ENCODE results near the gene DDR2.

The DDR2 gene

DNA sequence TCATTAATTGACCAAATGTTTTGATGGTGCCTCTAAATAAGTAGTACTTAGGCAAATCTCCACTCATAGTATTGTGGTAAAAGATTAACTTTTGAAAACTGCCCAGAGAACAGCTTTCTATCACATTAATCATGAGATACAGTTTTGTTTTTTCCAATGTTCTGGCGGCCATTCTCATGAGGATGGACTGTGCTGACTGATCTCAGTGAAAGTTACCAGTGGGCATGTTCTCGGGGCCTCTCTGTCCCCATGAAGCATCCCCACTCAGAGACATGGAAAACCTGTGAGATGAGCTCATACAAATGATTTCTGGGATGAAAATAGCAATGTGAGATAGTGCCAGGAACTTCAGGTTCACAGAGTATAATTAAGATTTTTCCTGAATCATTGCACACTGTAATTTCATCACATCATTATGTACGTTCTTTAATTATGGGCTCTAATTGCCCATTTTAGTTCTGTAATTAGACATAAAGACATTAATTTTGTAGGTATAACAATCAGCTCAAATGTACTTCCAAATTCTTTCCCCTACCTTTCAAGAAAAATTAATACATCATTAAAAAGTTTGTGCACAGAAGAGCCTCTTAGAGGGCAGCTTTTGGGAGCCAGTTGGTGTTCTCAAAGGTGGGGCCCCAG, 40.5 kb downstream of the DDR2 start:
- DNase-seq (ENCODE audit: low spot score) = no peak

DNA sequence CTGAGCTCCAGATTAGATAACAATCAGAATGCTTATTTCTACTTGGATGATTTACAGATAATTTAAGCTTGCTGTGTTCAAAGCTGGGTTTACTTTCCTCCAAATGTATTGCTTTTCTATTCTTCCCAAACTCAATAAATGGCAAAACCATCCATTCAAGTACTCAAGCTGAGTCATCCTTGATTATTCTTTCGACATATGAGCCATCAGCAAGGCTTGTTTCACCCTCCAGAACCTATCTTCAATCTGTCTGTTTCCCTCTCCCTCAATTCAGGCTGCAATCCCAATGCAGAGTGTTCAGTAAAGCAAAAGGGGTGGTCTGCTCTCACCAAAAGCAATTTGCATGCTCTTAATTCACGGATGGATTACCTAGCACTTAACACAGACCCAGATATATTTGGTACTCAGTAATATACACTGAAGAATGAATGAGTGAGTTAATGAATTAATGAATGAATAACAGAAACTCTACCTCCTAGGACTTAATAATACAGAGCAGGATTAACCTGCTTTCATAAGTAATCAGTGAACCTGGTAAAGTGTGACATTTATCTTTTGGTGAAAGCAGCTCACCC, 41.9 kb downstream of the DDR2 start:
- no peak for DNase-seq (ENCODE audit: low spot score)

DNA sequence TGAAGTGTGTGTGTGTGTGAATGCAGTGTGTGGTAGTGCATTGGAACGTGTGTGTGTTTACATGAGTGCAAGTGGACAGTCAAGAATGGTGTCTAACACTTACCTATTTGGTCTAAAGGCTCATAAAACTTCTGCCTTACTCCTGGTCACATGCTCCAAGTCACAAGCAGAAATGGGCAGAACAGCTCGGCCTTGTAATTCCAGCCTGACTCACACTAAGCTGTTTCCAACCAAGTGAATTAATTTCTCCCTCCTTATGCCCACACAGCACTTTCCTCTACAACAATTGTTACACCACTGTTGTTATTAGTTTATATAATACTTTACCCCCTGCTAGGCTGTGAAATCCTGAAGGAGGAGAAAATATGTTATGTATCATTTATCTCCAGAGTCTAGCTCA, 43.8 kb downstream of the DDR2 start:
- DNase-seq (ENCODE audit: low spot score) = no peak

DNA sequence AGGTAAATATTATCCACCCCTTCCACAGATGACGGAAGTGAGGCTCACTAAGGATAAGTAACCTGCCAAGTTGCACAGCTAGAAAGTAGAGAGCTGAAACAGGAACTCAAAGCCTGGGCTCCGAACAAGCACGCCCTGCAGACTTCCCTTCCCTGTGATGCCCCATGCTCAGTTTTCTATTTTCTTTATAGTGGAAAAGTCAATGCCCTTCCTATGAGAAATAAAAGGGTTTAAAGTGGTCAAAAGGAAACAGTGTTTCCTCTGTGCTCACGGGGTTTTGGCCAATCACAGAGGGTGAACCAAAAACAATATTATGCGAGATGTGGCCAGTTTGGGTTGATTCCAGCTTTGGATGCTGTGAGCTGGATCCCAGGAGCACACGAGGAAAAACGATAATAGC, 44.5 kb downstream of the DDR2 start:
- no peak for DNase-seq (ENCODE audit: low spot score)

DNA sequence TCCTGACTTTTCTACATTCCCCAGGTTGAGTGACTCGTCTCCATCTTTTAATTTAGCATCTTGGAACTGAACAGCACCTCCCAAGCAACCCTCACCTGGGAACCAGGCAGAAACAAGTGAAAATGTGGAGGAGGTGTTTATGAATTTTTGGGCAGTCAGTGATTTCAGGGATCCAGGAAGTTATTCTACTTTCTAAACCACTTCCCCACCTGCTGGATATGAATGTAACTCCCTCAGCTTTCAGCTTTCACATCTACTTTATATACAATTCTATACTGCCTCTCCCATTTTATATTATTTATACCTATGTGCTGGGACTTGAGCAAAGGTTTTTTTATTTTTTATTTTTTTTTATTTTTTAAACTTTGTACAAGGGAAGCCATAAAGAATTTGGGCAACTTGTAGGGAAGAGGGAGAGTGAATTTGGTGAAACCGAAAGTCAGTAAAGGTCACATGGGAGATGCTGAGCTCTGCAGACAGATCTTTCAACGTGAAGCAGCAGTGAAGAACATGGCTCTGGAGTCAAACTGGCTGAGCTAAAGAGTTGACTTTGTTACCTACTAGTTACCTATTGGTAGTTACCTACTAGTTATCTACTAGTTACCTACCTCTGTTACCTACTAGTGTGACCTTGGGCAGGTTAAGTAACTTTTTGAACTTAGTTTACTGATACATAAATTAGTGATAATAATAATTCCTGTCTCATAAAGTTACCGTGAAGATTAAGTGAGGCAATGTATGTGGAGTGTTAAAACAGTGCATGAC, 45.5 kb downstream of the DDR2 start:
- no peak for DNase-seq (ENCODE audit: low spot score)

DNA sequence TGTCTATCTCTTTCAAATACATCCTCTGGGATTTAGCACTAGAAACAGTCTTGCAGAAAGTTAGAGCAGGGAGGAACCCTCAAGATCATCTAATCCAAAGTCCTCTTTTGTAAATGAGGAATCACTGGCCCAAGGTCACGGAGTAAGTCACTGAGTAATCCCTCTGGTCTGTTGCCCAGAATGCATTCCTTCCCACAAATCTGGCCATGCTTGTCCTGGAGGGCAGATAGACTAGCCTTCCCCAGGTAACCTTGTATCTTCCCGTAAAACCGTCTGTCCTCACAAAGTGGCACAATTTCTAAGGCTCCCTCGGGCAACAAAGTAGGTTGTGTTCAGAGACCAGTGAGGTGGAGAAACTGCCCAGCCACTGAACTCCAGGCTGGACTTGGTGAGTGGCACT, 46.2 kb downstream of the DDR2 start:
- DNase-seq (ENCODE audit: low spot score) = no peak

DNA sequence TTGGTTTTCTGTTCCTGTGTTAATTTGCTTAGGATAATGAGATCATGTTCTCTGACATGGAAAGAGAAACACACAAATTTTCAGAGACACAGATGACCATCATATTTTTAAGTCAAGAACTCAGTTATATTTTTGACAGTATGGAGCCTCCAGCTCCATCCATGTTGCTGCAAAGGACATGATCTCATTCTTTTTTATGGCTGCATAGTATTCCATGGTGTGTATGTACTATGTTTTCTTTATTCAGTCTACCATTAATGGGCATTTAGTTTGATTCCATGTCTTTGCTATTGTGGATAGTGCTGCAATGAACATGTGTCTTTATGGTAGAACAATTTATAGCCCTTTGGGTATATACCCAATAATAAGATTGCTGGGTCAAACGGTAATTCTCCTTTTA, 47.0 kb downstream of the DDR2 start:
- no peak for DNase-seq (ENCODE audit: low spot score)

DNA sequence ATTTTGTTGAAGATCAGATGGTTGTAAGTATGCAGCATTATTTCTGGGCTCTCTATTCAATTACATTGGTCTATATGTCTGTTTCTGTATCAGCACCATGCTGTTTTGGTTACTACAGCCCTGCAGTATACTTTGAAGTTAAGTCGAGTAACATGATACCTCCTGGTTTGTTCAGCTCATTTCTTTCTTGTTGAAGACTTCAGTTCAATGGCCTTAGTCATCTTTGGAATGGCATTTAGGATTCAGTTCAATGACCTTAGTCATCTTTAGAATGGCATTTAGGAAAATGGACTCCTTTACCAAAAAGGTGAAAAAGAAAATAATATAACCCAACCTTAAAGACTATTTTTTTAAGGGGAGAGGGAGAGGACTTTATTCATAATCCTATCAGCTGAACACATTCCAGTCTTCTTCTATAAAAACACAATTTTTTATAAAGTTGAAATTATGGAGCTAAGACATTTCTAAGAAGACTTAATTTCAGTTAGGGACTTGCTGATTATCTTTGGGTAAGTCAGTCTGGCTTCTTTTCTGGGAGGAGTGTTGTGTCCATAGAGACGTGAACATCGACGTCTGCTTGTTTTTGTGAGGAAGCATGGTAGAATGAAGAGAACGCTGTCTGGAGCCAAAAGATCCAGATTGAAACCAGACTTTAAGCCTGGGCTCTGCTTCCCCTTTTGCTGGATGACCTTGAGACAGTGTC, 48.3 kb downstream of the DDR2 start:
- no peak for DNase-seq (ENCODE audit: low spot score)

DNA sequence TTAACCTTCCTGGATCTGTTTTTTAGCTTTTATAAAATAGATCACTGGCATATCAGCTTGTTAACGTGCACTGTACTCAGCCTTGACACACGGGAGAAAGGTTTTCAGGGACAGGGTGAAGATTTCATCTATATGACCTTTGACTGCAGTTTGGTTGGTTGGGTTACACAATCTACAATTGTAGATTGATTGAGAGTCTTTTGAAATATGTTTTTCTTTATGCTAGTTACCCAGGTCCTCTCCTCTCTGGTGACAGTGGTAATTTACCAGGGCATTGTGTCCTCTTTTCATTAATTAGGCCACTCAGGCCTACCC, 48.8 kb downstream of the DDR2 start:
- no peak for DNase-seq (ENCODE audit: low spot score)

DNA sequence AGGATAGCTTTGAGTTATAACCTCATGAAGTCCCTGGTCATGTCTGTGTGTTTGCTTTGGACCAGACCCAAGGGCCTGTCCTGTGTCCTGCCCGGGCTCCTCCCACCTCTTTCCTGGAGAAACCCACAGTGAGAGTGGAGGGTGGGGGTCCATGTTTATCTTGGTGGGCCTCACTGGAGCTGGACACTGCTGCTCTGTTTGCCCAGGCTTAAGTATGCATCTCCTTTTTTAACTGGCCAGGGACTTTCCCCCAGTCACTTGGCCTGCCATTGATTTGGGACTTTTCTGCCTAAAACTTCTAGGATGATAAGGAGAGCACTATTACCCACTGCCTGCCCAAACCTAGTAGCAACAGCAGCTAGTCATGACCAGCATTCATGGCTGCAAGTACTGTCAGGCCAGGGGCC, 49.8 kb downstream of the DDR2 start:
- DNase-seq (ENCODE audit: low spot score) = no peak

DNA sequence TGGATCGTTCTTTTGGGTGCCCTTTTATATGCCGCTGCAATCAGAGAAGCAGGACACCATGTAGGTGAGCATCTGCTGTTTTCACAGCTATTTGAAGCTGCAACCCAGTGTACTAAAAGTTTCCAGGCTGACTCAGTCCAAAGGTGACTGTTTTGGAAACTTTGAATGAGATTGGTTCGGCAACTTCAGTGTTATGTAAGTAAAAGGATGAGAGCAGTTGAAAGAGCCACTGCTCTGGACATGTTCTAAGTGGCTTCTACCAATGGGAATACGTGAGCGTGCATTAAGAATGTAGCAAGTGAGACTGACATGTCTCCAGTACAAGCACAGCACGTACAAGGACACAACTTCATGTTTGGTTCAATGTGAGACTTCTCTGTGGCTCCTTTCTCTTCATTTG, 55.6 kb downstream of the DDR2 start:
- no peak for DNase-seq (ENCODE audit: low spot score)

DNA sequence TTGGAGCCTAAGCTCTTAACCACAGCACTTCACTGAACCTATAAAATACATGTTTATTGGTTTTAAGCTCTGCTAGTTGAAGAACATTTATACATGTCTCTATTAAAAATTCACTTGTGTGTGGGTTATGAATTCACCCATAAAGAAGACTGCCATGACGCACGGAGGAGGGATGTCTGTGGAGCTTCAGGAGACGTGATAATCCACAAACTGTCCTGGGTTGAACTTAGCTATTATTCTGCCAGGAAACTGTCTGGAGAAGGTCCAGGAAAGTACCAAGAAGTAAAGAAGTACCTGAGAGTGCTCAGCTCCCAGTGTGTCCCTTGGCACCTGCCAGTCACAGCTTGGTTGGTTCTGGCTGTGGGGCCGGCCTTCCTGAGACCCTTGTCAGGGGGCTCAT, 56.3 kb downstream of the DDR2 start:
- DNase-seq (ENCODE audit: low spot score) = no peak

DNA sequence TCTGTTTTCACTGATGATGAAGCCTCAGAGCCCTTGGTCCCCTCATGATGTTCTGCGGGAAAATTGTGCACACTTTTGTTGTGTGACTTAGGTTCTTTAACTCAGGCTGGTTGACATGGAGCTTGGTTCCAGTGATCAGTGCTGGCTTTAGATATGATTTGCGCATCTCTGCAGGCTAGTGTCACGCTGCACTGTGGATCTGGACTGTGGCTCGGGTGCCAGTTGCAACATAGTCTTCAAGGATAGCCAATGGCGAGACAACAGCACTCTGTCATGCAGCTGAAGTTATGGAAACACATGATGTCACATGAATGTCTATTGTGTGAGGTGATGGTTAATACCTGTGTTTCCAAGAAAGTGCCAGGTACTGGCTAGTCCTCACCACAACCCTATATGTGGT, 56.7 kb downstream of the DDR2 start:
- no peak for DNase-seq (ENCODE audit: low spot score)

DNA sequence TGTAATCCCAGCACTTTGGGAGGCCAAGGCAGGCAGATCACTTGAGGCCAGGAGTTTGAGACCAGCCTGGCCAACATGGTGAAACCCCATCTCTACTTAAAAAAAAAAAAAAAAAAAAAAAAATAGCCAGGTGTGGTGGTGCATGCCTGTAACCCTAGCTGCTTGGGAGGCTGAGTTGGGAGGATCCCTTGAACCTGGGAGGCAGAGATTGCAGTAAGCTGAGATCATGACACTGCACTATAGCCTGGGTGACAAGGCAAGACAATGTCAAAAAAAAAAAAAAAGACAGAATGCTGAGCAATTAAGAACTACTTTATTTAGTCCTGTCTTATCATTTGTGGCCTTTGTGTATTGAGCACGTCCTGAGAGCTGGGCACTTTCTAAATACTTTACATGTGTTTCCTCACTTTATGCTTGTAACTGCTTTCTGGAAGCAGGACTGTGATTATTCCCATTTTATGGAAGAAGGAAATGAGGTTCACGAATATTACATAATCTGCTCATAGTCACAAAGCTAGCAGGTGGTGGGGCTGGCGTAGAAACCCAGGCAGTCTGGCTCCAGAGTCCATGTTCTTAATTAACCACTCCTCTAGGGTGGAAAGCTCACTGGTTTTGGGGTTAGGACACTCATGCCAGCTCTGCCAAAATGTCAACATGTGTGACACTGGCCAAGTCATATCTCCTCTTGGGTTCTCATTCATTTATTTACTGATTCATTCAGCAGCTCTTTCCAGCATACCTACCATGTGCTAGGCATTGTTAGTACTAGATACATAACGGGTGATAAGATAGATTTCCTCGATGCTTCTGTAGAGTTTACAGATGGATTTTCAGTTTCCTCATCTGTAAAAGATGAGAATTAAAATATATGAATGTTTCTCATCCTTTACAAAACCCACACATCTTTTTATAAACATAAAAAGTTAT, 57.7 kb downstream of the DDR2 start:
- no peak for DNase-seq (ENCODE audit: low spot score)

DNA sequence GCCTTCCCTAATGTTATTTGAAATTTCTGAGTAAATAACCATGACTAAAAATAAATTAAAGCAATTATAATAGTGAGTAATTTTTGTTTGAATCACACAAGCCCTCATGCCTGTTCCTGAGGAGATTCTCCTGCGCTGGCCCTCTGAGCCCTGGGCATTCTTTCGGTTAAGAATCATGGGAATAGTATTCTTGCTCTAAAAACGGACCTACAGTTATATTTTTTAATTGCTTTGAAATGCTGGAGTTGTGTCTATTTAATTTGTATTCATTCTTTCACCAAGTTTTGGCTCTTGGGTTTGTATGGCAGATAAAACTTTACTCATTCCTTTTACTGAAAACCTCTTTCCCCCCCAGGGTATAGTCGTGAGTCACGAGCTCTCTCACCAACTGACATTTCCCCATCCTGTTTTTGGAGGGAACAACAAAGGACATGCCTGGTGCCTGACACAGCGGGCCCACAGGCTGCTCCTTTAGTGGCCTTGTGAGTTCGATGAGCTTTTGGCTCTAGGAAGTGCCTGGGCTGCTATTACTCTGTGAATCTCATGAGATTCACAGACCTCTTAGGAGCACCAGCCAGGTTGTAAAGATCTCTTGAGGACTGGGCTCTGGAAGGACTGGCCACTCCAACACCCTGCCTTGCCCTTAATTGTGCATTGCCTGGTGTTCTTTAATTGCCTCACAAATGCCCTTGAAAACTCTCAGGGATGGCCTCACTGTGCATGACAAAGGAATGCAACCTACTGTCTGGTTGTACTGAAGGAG, 58.6 kb downstream of the DDR2 start:
- DNase-seq (ENCODE audit: low spot score) = no peak

DNA sequence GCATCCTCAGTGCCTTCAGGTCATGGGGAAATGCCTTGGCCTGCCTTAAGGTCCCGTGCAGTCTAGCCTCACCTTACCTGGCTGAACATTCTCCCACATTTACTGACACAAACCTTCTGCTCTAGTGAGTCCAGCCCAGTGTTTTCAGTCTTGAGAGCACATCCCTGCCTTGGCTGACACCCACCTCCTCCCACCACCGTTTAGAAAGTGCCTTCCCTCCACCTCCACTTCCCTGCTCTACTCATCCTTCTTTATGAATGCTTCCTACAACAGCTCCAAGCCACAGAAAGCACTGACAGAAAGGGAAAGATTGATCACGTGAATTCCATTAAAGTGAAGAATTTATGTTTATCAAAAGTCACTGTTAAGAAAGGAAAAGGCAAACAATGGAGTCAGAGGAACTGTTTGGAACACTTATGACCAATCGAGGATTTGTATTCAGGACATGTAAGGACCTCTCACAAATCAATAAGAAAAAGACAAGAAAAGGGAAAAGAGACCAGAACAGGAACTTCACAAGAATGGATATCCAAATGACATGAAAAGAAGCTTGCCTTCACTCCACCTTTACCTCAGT, 59.8 kb downstream of the DDR2 start:
- no peak for DNase-seq (ENCODE audit: low spot score)

DNA sequence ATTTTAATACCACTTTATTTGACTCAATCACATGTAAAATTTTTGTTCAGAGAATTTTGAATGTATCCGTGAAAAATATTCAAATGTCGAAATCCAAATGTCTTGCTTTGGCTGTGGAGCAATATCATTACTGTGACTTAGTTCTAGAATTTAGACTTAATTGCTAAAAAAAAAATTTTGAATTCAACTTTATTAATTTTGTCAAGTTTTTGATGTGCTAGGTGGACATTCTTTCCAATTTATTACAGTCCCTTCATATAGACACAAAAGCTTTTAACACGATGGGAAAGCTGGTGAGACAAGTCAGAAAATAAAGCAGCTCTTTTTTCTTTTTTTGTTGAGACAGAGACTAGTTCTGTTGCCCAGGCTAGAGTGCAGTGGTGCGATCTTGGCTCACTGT, 62.6 kb downstream of the DDR2 start:
- no peak for DNase-seq (ENCODE audit: low spot score)

DNA sequence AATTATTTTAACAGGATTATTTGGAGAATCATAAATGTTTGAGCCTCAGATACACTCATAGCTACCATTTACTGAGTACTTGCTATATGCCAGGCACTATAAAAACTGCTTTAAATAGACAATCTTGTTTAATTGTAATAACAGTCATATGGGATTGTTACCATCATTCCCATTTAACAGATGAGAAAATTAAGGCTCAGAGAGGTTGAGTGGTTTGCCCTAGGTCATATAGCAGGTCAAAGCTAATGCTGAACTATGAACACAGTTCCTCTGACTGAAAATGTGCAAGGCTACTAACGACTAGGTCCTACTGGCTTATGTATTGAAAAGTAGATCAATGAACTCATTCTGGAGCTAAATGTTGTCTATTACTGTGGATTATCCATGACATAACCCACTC, 63.4 kb downstream of the DDR2 start:
- no peak for DNase-seq (ENCODE audit: low spot score)

DNA sequence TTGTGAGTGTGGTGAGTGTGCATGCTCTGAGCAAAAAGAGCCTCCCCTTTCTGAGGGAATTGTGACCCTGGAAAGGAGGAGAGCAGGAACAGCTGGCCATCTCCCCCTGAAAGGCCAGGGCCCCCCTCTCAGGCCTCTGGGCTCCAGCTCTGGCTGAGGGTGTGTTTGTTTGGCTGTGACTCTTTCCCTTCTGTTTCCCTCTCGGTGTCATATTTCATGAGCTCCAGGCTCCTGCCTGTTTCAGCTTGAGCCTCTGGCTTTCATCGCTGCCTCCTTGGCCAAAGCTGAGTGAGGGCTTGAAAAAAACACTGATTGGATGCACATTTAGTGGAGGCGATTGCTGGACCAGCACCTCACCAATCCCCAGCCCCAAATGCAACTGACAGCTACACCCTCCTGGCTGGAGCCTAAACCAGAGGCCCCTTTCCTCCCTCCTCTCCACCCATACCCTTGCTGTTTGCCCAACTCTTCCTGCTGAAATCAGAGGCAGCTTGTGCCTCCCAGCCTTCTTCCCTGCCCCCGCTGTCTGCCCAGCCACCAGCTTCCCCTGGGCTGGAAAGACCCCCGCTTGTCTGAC, 64.1 kb downstream of the DDR2 start:
- no peak for DNase-seq (ENCODE audit: low spot score)

DNA sequence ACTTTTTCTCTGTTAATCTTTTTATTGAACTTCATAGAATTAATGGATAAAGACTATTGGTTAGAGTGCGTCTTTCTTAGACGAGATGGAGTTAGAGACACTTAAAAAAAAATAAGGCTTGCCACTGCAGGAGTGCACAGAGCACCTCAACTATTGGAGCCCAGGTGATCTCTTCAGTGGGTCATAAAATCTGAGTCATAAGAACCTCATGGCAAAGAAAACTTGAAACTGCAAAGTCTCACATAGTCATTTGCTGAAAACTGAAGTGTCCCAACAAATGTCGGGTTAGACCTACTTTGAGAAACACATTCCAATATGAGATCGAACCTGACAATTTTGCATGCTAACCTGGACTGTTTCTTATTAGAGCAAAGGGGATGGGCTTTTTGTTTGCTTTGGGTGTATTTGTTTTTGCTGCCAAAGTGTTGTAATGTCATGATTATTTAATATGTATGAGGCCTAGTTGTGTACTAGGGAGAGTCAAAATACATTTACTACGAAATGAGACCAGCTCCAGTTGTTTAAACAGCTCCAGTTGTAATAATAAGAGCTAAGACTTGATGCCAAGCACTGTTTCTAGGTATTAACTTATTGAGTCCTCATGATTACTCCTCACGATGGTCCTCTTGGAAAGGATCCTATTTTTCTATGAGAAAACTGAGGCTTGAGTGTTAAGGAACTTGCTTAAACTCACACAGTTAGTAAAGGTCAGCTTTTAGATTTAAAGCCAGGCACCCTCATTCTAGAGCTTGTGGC, 65.1 kb downstream of the DDR2 start:
- no peak for DNase-seq (ENCODE audit: low spot score)

Measured in hematopoietic multipotent progenitor cell treated with erythropoietin and hydrocortisone succinate and interleukin-3 and kit ligand, for 17 days (in vitro differentiated cells).